NK-92 (cell line): ENCODE measurements around the gene AS3MT.
"Not testable (repeated sequence)": the region's sequence is repeated elsewhere in the genome, so short reads cannot be mapped to it uniquely, and the experiment has no call there.

Source experiments
- DNase-seq: peaks from one replicate; lab custom pipeline; 2025; ENCODE audit not compliant: unreplicated experiment; lab: John Stamatoyannopoulos, UW

The AS3MT gene

GRCh38 chr10:102919246-102919959 is 50.1 kb downstream of the AS3MT start:
- no peak for DNase-seq

- no peak for DNase-seq
Observed at GRCh38 chr10:102919992-102920739, 50.9 kb downstream of the AS3MT start.

GRCh38 chr10:102923601-102924000 is 54.3 kb downstream of the AS3MT start:
- DNase-seq: no peak

- no peak for DNase-seq
Observed at GRCh38 chr10:102926842-102927241, 57.6 kb downstream of the AS3MT start.

- DNase-seq: no peak
Observed at GRCh38 chr10:102927311-102928010, 58.2 kb downstream of the AS3MT start.

- not testable (repeated sequence) for DNase-seq
Observed at GRCh38 chr10:102928442-102928841, 59.2 kb downstream of the AS3MT start.

- no peak for DNase-seq
Observed at GRCh38 chr10:102930720-102931119, 61.5 kb downstream of the AS3MT start.

- DNase-seq: no peak
Observed at GRCh38 chr10:102931643-102932042, 62.4 kb downstream of the AS3MT start.

GRCh38 chr10:102935505-102935904 is 66.2 kb downstream of the AS3MT start:
- DNase-seq: no peak

GRCh38 chr10:102935939-102936605 is 66.8 kb downstream of the AS3MT start:
- no peak for DNase-seq

- no peak for DNase-seq
Observed at GRCh38 chr10:102941401-102941800, 72.1 kb downstream of the AS3MT start.

GRCh38 chr10:102945449-102945848 is 76.2 kb downstream of the AS3MT start:
- DNase-seq: no peak

GRCh38 chr10:102945962-102946361 is 76.7 kb downstream of the AS3MT start:
- no peak for DNase-seq

- no peak for DNase-seq
Observed at GRCh38 chr10:102946992-102947391, 77.7 kb downstream of the AS3MT start.

- DNase-seq: no peak
Observed at GRCh38 chr10:102948176-102948575, 78.9 kb downstream of the AS3MT start.

- DNase-seq: no peak
Observed at GRCh38 chr10:102948786-102949185, 79.5 kb downstream of the AS3MT start.

- DNase-seq: no peak
Observed at GRCh38 chr10:102949916-102950315, 80.6 kb downstream of the AS3MT start.

- DNase-seq: no peak
Observed at GRCh38 chr10:102951316-102951715, 82.0 kb downstream of the AS3MT start.
